ENCODE data around the gene ZNF329. TPM values are rescaled to one million over a fixed set of nuclear protein-coding genes. Genes with fewer than 3 reads are reported as not detected.

ZNF329 gene
- total and polyA plus RNA-seq, 11 donors, result 2.4 to 10.9 (median 9.0) TPM

DNA sequence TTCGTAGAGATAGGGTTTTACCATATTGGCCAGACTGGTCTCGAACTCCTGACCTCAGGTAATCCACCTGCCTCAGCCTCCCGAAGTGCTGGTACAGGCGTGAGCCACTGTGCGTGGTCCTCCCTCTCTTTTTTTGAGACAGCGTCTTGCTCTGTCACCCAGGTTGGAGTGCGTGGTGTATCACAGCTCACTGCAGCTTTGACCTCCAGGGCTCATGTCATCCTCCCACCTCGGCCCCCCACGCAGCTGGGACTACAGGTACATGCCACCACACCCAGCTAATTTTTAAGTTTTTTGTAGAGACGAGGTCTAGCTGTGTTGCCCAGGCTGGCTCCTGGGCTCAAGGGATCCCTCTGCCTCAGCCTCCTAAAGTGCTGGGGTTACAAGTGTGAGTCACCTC is 70.8 kb downstream of the ZNF329 start:
- H3K27me3 ChIP-seq, result no peaks in the 10 kb centered on the region
- ATAC-seq (no peak), DNase-seq (no peak)
- intact Hi-C loops (cut with DNase I), result no loop called here
- H3K27ac ChIP-seq, result no peak overlapping the region
- no peak for TF ChIP-seq POLR2A (IDR thresholded peaks at IDR 0.05)
- TF ChIP-seq, protein P1, sequence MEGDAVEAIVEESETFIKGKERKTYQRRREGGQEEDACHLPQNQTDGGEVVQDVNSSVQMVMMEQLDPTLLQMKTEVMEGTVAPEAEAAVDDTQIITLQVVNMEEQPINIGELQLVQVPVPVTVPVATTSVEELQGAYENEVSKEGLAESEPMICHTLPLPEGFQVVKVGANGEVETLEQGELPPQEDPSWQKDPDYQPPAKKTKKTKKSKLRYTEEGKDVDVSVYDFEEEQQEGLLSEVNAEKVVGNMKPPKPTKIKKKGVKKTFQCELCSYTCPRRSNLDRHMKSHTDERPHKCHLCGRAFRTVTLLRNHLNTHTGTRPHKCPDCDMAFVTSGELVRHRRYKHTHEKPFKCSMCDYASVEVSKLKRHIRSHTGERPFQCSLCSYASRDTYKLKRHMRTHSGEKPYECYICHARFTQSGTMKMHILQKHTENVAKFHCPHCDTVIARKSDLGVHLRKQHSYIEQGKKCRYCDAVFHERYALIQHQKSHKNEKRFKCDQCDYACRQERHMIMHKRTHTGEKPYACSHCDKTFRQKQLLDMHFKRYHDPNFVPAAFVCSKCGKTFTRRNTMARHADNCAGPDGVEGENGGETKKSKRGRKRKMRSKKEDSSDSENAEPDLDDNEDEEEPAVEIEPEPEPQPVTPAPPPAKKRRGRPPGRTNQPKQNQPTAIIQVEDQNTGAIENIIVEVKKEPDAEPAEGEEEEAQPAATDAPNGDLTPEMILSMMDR (IDR thresholded peaks at IDR 0.05), result no peak
- H3K9me3 ChIP-seq, result peaks cover 0 to 82% (median 26%) of the 10 kb centered on the region in 12 donors
- H3K4me1 ChIP-seq, result no peaks in the 10 kb centered on the region
- H3K36me3 ChIP-seq, result peaks cover under 1 to 25% (median 10%) of the 10 kb centered on the region in 9 donors
- WGBS, 4 donors, result 93 to 97% (median 95%) methylated on average over 10 of the region's 10 CpGs
- H3K4me3 ChIP-seq, result no peak overlapping the region

Other genes starting within 250 kb of the ZNF329 start
- 10 to 100 TPM in 4 of 9 donors, 1 to 10 TPM in 5; 7.8 to 15.6 (median 9.1) TPM for gene ZNF417, start 234.2 kb downstream of the ZNF329 start, total RNA-seq
- 1 to 10 TPM; 3.8 to 5.0 TPM for gene ZNF417, start 234.2 kb downstream of the ZNF329 start, polyA plus RNA-seq
- gene ZNF418, start 215.4 kb downstream of the ZNF329 start, total RNA-seq, result 10 to 100 TPM in 6 of 9 donors, 1 to 10 TPM in 3; 6.3 to 17.0 (median 11.9) TPM
- gene ZNF418, start 215.4 kb downstream of the ZNF329 start, polyA plus RNA-seq, result 1 to 10 TPM; 3.5 to 8.6 TPM
- gene ZNF256, start 203.1 kb downstream of the ZNF329 start, total RNA-seq, result 10 to 100 TPM in 4 of 9 donors, 1 to 10 TPM in 5; 5.1 to 13.4 (median 9.7) TPM
- gene ZNF256, start 203.1 kb downstream of the ZNF329 start, polyA plus RNA-seq, result 1 to 10 TPM; 5.6 to 6.0 TPM
- gene C19orf18, start 176.3 kb downstream of the ZNF329 start, total RNA-seq, result 1 to 10 TPM; 1.0 to 2.8 (median 2.3) TPM
- gene C19orf18, start 176.3 kb downstream of the ZNF329 start, polyA plus RNA-seq, result 1 to 10 TPM in 1 of 2 donors, under 1 TPM in 1; 0.40 to 4.5 TPM
- 10 to 100 TPM in 7 of 9 donors, 1 to 10 TPM in 2; 7.8 to 14.3 (median 12.2) TPM for gene ZNF606, start 148.0 kb downstream of the ZNF329 start, total RNA-seq
- gene ZNF606, start 148.0 kb downstream of the ZNF329 start, polyA plus RNA-seq, result 10 to 100 TPM in 1 of 2 donors, 1 to 10 TPM in 1; 6.4 to 10.7 TPM
- gene ZSCAN1, start 116.8 kb downstream of the ZNF329 start, total RNA-seq, result not detected
- under 1 TPM in 1 of 2 donors, not detected in 1; 0.14 TPM for gene ZSCAN1, start 116.8 kb downstream of the ZNF329 start, polyA plus RNA-seq
- gene ZNF135, start 91.5 kb downstream of the ZNF329 start, total RNA-seq, result 1 to 10 TPM; 2.1 to 4.5 (median 3.4) TPM
- gene ZNF135, start 91.5 kb downstream of the ZNF329 start, polyA plus RNA-seq, result 1 to 10 TPM; 2.0 to 3.9 TPM
- 100 to 1,000 TPM in 1 of 9 donors, 10 to 100 TPM in 8; 45.1 to 114 (median 73.4) TPM for gene ZSCAN18, start 52.6 kb downstream of the ZNF329 start, total RNA-seq
- gene ZSCAN18, start 52.6 kb downstream of the ZNF329 start, polyA plus RNA-seq, result 10 to 100 TPM; 41.9 to 71.8 TPM
- gene ZNF274, start 32.3 kb upstream of the ZNF329 start, total RNA-seq, result 10 to 100 TPM; 16.2 to 29.0 (median 21.8) TPM
- 10 to 100 TPM in 1 of 2 donors, 1 to 10 TPM in 1; 8.1 to 37.9 TPM for gene ZNF274, start 32.3 kb upstream of the ZNF329 start, polyA plus RNA-seq
- gene ZNF544, start 78.1 kb upstream of the ZNF329 start, total RNA-seq, result 10 to 100 TPM; 20.8 to 38.7 (median 22.1) TPM
- gene ZNF544, start 78.1 kb upstream of the ZNF329 start, polyA plus RNA-seq, result 10 to 100 TPM; 24.5 to 29.4 TPM
- gene ZNF8, start 128.2 kb upstream of the ZNF329 start, total RNA-seq, result 1 to 10 TPM; 4.0 to 7.8 (median 5.5) TPM
- 1 to 10 TPM; 2.6 to 3.3 TPM for gene ZNF8, start 128.2 kb upstream of the ZNF329 start, polyA plus RNA-seq
- 10 to 100 TPM; 12.8 to 39.2 (median 20.3) TPM for gene ERVK3-1, start 154.6 kb upstream of the ZNF329 start, total RNA-seq
- gene ERVK3-1, start 154.6 kb upstream of the ZNF329 start, polyA plus RNA-seq, result 10 to 100 TPM; 24.6 to 61.1 TPM
- 1 to 10 TPM; 1.1 to 3.1 (median 2.0) TPM for gene ZSCAN22, start 176.2 kb upstream of the ZNF329 start, total RNA-seq
- 1 to 10 TPM in 1 of 2 donors, under 1 TPM in 1; 0.65 to 1.5 TPM for gene ZSCAN22, start 176.2 kb upstream of the ZNF329 start, polyA plus RNA-seq
- gene A1BG, start 202.7 kb upstream of the ZNF329 start, total RNA-seq, result 1 to 10 TPM in 7 of 9 donors, under 1 TPM in 2; 0.23 to 6.6 (median 3.0) TPM
- 1 to 10 TPM; 4.4 to 4.6 TPM for gene A1BG, start 202.7 kb upstream of the ZNF329 start, polyA plus RNA-seq
- 1 to 10 TPM in 1 of 9 donors, under 1 TPM in 8; 0.18 to 1.1 (median 0.46) TPM for gene ZNF497, start 212.0 kb upstream of the ZNF329 start, total RNA-seq
- under 1 TPM; 0.08 to 0.28 TPM for gene ZNF497, start 212.0 kb upstream of the ZNF329 start, polyA plus RNA-seq
- under 1 TPM in 7 of 9 donors, not detected in 2; 0.17 to 0.75 (median 0.63) TPM for gene ZNF837, start 230.2 kb upstream of the ZNF329 start, total RNA-seq
- gene ZNF837, start 230.2 kb upstream of the ZNF329 start, polyA plus RNA-seq, result under 1 TPM; 0.24 to 0.57 TPM
- 100 to 1,000 TPM; 346 to 753 (median 485) TPM for gene RPS5, start 236.5 kb upstream of the ZNF329 start, total RNA-seq
- gene RPS5, start 236.5 kb upstream of the ZNF329 start, polyA plus RNA-seq, result 1,000 to 10,000 TPM in 1 of 2 donors, 100 to 1,000 TPM in 1; 417 to 1,718 TPM
- gene RNF225, start 244.9 kb upstream of the ZNF329 start, total RNA-seq, result not detected
- gene RNF225, start 244.9 kb upstream of the ZNF329 start, polyA plus RNA-seq, result not detected

All from heart left ventricle (tissue), 16 donors.